HG02840 (cell line): ENCODE results near the gene FAH.

Source experiments
- ATAC-seq: cut with Tn5 transposase; IDR thresholded peaks from one replicate; pipeline ENCODE4 v1.9.1; 2021; ENCODE audit warnings: mild to moderate bottlenecking, moderate library complexity, moderate number of reproducible peaks; ENCODE audit not compliant: unreplicated experiment, low FRiP score

FAH gene

GRCh38 chr15:80171787-80172186, 19.0 kb downstream of the FAH start:
- ATAC-seq, result no peak

DNA sequence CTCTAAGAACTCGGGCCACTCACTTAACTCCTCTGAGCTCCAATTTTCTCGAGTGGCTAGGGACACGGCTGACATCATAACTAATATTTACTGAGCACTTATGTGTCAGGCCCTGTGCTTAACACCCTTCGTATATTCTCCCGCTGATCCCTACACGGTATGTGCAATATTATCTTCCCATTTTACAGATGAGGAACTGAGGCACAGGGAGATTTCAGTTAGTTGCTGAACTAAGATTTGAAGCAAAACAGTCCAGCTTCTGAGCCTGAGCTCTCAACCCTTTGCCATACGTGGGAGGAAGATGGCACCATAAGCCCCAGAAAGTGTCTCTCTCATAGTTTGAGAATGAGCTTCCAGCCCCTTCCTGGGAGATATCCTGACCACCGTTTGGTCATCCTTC, 19.6 kb downstream of the FAH start:
- ATAC-seq, result no peak

GRCh38 chr15:80173022-80173759, 20.4 kb downstream of the FAH start:
- ATAC-seq, result no peak

DNA sequence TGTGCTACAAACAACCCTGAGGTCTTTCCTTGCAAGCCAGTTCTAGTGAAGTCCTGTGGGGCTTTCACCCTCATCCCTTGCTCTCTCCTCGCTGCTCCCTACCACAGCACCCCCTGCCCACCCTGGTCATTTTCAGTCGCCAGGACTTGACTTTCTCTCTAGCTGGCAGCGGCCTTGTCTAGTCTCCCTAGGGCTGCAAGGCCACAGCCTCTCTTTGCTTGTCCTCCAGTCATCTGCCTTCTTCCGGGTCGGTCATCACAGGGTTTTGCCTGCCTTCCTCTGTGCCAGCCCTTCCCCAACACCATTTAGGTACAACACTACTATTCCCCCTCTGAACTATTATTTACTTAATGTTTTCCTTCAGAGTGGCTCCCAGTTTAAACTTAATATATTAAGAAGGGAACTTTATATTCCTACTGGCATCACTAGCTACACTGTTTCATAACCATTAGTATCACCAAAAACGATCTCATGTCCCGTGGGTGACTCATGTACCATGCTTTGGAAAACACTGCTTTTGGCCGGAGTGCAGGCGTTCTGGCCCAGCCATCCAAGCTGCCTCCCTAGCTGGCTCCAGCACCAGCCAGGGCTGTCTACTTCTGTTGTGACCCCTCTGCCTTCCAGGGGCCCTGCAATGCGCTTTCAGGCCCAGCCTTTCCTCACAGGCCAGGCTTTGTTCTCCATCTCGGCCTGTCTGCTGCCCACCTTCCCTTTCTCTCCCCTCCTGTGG, 21.4 kb downstream of the FAH start:
- no peak for ATAC-seq

DNA sequence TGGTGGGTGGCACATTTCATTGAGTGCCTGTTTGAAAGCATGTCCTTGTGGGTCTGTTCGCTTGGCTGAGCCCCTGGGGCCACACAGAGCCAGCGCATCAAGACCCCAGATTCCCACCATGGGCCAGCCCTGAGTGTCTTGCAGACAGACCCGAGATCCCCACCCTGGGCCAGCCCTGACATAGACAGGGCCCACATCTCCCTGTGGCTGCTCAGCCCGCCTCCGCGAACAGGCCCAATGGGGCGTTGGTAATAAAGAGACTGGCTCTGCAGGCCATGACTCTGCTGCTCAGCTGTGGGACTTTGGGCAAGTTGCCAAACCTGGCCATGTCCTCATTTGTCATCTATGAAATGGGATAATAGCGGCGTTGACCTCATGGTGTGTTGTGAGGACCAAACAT, 22.6 kb downstream of the FAH start:
- ATAC-seq, result no peak

DNA sequence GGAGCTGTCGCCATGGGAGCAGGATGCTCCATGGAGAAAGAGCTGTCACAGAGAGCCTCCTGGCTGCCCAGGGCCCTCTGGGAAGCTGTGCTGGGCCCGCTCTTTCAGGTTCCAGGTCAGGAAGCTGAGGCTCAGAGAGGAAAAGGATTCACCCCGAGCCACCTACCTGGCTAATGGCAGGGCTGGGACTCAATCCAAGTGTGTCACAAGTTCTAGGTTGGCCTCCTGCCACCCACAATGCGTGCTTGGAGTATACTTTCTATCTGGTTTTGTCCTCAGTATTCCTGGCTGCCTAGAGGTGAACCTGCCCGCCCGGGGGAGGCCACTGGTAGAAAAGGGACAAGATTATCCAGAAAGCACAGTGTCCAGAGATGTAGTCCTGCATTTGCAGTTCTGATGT, 23.6 kb downstream of the FAH start:
- ATAC-seq, result no peak

GRCh38 chr15:80177156-80177555, 24.4 kb downstream of the FAH start:
- ATAC-seq, result no peak

GRCh38 chr15:80179025-80179759, 26.4 kb downstream of the FAH start:
- ATAC-seq, result no peak

DNA sequence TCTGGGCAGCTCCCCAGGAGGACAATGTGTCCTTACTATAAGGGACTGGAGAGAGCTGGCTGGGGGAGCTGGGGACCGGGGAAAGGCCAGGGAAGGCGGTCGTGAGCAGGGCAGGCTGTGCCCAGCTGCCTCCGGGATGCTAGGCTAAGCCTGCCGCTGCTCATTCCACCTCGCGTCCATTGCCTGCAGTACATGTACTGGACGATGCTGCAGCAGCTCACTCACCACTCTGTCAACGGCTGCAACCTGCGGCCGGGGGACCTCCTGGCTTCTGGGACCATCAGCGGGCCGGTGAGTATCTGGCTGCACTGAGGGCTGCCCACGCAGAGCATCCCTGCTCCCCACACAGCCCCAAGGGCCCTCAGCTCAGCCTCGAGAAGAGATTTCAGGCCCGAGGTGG, 27.1 kb downstream of the FAH start:
- ATAC-seq, result no peak

DNA sequence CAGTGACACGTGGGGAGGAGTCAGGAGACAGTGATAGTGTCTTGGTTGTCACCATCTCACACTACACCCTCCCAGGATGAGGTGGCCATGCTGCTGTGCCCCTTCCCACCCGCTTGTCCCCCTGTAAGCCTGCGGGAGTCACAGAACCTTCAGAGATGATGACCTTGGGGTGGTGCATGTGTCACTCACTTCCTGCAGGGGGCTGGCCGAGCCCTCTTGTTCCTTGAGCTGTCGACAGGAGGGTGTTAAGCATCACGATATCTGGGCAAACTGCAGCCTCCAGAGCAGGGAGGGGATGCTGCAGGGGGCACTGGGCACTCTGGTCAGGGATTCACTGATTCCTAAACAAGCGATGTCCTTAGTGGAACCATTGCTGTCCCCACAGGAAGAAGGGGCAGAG, 27.7 kb downstream of the FAH start:
- no peak for ATAC-seq

- no peak for ATAC-seq
Observed at GRCh38 chr15:80180986-80181385, 28.2 kb downstream of the FAH start.

DNA sequence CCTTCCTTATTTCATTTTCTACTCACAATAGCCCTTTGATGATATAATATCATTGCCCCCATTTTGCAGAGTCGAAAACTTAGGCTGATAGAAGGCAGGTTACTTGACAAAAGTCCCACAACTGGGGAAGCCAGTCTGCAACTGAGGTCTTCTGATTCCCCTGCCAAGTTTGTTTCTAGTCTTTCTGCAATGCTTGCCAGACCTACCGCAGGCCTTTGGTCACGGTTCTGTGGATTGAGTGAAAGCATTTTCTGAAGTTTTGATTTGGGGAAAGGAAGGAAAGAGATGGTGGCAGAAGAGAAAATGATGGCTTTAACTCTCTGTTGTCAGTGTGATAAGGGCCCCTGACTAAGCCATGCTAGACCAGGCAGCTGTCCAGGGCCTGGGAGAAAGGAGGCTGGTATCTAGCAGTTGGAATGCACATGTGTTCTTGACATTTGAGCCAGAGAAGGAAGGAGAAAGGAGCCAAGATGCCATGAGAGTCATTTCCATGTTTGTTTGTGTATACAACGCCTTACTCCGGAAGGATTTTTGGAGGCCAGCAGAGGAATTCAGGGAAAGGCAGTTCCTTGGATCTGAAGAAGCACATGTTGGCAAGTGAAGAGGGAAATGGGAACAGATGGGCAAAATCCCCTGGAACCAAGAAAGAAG, 29.9 kb downstream of the FAH start:
- ATAC-seq, result no peak

GRCh38 chr15:80183306-80183705, 30.5 kb downstream of the FAH start:
- ATAC-seq, result no peak

GRCh38 chr15:80183886-80184285, 31.1 kb downstream of the FAH start:
- ATAC-seq, result no peak

DNA sequence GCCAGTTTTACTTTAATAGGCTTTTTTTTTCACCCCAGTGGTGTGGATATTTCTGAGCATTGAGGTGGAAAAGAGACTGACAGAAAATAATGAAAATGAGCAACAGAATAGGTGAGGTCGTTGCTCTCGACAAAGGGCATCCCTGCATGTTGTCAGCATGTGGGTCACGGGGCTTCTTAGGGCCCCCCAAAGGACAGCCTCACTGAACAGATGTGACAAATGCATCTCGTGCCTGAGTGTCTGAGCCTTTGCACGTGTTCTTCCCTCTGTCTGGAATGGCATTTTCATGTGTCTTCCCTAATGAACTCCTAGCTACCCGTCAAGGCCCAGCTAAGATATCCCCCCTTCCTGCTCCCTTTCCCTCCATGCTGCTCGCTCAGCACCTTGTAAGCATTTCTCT, 31.8 kb downstream of the FAH start:
- no peak for ATAC-seq

GRCh38 chr15:80185152-80185551, 32.4 kb downstream of the FAH start:
- no peak for ATAC-seq

DNA sequence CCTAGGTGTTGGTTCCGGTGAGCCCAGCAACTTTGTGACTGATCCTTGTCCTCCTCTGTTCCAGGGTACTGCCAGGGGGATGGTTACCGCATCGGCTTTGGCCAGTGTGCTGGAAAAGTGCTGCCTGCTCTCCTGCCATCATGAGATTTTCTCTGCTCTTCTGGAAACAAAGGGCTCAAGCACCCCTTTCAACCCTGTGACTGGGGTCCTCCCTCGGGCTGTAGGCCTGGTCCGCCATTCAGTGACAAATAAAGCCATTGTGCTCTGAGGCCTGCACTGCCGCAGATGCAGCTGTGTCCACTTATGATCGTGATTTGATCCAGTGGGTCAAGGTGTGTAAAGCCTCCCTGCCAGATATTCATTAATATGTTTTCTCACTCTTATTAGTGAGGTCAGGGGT, 33.3 kb downstream of the FAH start:
- ATAC-seq, result no peak

DNA sequence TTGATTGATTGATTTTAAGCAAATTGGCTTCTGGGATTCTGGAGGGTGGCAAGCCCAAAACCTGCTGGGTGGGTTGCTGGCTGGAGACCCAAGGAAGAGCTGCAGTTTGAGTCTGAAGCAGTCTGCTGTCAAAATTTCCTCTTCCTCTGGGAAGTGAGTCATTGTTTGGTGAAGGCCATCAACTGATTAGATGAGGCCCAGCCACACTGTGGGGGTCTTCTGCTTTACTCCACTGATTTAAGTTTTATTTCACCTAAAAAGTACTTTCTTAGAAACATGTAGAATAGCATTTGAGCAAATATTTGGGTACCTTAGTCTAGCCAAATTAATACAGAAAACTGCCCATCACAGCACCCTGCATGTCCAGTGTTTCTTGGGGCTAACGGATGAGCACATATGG, 33.8 kb downstream of the FAH start:
- no peak for ATAC-seq

- no peak for ATAC-seq
Observed at GRCh38 chr15:80188251-80188650, 35.5 kb downstream of the FAH start.

GRCh38 chr15:80191198-80191597, 38.4 kb downstream of the FAH start:
- ATAC-seq, result no peak
